Activated CD8-positive, alpha-beta memory T cell treated with anti-CD3 and anti-CD28 coated beads, Interleukin-2, amount 10 ng/mL, durations not matched to agents 7 days and 5 days (primary cell): Measurements from ENCODE around the gene A3GALT2. TPM values are rescaled to one million over a fixed set of nuclear protein-coding genes. Genes with fewer than 3 reads are reported as not detected.

Source experiments
- ATAC-seq: fragments of 150-1000 bp; cut with Tn5 transposase; one replicate; pipeline ENCODE4 v1.10.0; 2021; ENCODE audit warnings: moderate library complexity
- CTCF ChIA-PET: fragments of 350-600 bp; sonication (Branson Sonifier 250); formaldehyde crosslinking; loops from one replicate; lab custom pipeline; 2021; ENCODE audit warnings: antibody characterized with exemption; lab: Charles Lee
- DNase-seq: peaks from one replicate; pipeline ENCODE4 v3.0.0-alpha.2; 2020
- H3K27ac Mint-ChIP-seq: one replicate; pipeline ENCODE4 v1.8.0; 2021; ENCODE audit warnings: mild to moderate bottlenecking, mixed read lengths
- H3K27me3 Mint-ChIP-seq: one replicate; pipeline ENCODE4 v1.8.0; 2021; ENCODE audit warnings: mixed read lengths
- H3K36me3 Mint-ChIP-seq: one replicate; pipeline ENCODE4 v1.8.0; 2021; ENCODE audit warnings: mild to moderate bottlenecking, mixed read lengths
- H3K4me1 Mint-ChIP-seq: one replicate; pipeline ENCODE4 v1.8.0; 2021; ENCODE audit warnings: mixed read lengths
- H3K4me3 Mint-ChIP-seq: one replicate; pipeline ENCODE4 v1.8.0; 2021; ENCODE audit warnings: mild to moderate bottlenecking, moderate library complexity, mixed read lengths
- H3K9me3 Mint-ChIP-seq: one replicate; pipeline ENCODE4 v1.8.0; 2022; ENCODE audit warnings: low read depth, mixed read lengths
- total RNA-seq, 2 experiments: library from RNA; stranded (reverse); gene quantifications; one replicate each; pipeline ENCODE4 v1.2.3, GENCODE V29; 2021

The A3GALT2 gene
- total RNA-seq, 2 experiments from 2014 or later: not detected

- no peak for DNase-seq
- CTCF ChIA-PET: interaction anchor here (1.5 to 4.9 kb wide), 2 partner anchors 23 to 108 kb away, joined by 4 to 19 read pairs; no protein-coding TSS in a partner anchor
- Mint-ChIP-seq H3K4me1 (peaks cover 14% of the 10 kb centered on the region), H3K27me3 (no peaks in the 10 kb centered on the region), H3K9me3 (no peaks in the 10 kb centered on the region), H3K4me3 (no peak overlapping the region), H3K36me3 (no peaks in the 10 kb centered on the region), H3K27ac (peak overlapping the region; percentile 65)
- peak; percentile 73 for ATAC-seq
These were observed 47.5 kb downstream of the A3GALT2 start for GRCh38 chr1:33273406-33273805.

- H3K27me3 Mint-ChIP-seq: no peaks in the 10 kb centered on the region
- DNase-seq (no peak), ATAC-seq (no peak)
- CTCF ChIA-PET: interaction anchor here (1.5 to 4.9 kb wide), 2 partner anchors 23 to 109 kb away, joined by 4 to 19 read pairs; no protein-coding TSS in a partner anchor
- H3K27ac Mint-ChIP-seq: peak overlapping the region; percentile 20
- no peaks in the 10 kb centered on the region for H3K9me3 Mint-ChIP-seq
- peaks cover 14% of the 10 kb centered on the region for H3K4me1 Mint-ChIP-seq
- no peak overlapping the region for H3K4me3 Mint-ChIP-seq
- no peaks in the 10 kb centered on the region for H3K36me3 Mint-ChIP-seq
These were observed 48.0 kb downstream of the A3GALT2 start for GRCh38 chr1:33272930-33273329.

- CTCF ChIA-PET: interaction anchor here (1.5 to 4.9 kb wide), 2 partner anchors 24 to 109 kb away, joined by 4 to 19 read pairs; no protein-coding TSS in a partner anchor
- peaks cover 14% of the 10 kb centered on the region for H3K4me1 Mint-ChIP-seq
- no peak overlapping the region for H3K4me3 Mint-ChIP-seq
- DNase-seq (no peak), ATAC-seq (no peak)
- no peaks in the 10 kb centered on the region for H3K27me3 Mint-ChIP-seq
- no peaks in the 10 kb centered on the region for H3K36me3 Mint-ChIP-seq
- peak overlapping the region; percentile 20 for H3K27ac Mint-ChIP-seq
- no peaks in the 10 kb centered on the region for H3K9me3 Mint-ChIP-seq
These were observed 48.4 kb downstream of the A3GALT2 start for GRCh38 chr1:33272509-33272908.

DNA sequence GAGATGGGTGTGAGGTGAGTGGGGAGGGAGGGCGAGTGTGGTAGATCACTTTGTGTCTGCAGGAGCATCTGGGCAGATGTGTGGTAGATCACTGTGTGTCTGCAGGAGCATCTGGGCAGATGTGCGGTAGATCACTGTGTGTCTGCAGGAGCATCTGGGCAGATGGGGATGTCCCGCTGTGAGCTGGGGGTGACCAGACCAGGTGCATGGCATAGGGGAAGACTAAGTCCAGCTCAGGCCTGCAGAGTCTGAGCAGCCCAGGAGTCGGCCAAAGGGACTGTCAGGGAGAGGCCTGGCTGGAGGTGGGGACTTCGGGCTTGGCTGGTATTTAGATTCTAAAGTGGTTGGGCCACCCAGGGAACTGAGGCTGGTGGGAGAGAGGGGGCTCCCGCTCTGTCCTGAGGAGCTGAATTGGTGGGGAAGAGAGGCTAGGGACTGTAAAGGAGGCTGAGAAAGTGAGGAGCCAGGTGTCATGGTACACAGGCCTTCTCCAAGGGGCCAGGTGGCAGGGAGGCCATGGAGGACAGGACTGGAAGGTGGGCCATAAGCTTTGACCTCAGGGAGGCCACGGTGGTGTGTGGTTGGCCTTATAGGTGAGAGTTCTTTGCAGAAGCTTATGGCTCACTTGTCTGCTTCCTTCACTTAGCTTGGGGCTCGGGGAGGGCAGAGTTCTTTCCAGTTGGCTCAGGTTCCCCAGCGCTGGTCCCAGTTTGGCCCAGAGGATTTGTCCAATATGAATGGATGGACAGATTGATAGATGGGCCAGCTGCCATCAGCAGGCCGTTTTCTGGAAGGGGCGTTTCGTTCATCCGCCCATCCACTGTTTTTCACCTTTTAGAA lies 49.0 kb downstream of the A3GALT2 start:
- H3K27ac Mint-ChIP-seq: no peak overlapping the region
- H3K4me3 Mint-ChIP-seq: no peak overlapping the region
- DNase-seq: no peak
- CTCF ChIA-PET: interaction anchor here (4.9 kb wide), 1 partner anchor 24 kb away, joined by 19 read pairs; no protein-coding TSS in a partner anchor
- no peaks in the 10 kb centered on the region for H3K9me3 Mint-ChIP-seq
- peaks cover 14% of the 10 kb centered on the region for H3K4me1 Mint-ChIP-seq
- ATAC-seq: no peak
- no peaks in the 10 kb centered on the region for H3K36me3 Mint-ChIP-seq
- H3K27me3 Mint-ChIP-seq: no peaks in the 10 kb centered on the region

DNA sequence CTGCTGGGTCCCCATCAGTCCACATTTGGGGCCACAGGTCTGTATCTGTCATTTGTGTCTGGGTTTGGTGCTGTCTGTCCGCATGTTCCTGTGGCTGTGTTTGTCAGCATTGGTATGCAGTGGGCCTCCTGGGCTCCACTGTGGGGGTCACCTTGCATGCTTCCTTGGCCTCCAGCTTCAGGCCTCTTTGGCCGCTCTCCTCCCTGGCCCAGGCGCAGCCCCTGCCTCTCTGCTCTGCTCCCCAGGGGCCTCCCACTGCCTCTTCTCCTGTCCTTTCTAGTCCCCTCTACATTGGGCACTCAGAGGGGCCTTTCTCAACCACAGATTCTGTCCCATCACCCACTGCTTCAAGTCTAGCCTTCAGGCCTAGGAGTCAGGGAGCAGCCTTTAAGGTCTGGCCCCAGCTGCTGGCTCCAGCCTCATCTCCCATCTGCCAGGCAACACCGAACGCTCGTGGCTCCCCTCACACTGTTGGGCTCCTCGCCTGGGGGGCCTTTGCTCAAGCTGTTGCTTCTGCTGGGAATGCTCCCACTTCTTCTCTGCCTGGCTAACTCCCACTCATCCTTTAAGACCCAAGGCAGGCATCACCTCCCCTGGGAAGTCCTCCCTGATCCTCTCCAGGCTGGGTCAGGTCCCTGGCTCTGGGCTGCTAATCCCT lies 50.0 kb downstream of the A3GALT2 start:
- ATAC-seq (no peak), DNase-seq (no peak)
- Mint-ChIP-seq H3K27ac (no peak overlapping the region), H3K4me3 (no peak overlapping the region), H3K9me3 (no peaks in the 10 kb centered on the region), H3K36me3 (no peaks in the 10 kb centered on the region), H3K27me3 (no peaks in the 10 kb centered on the region), H3K4me1 (peaks cover 14% of the 10 kb centered on the region)
- CTCF ChIA-PET: interaction anchor here (4.9 kb wide), 1 partner anchor 25 kb away, joined by 19 read pairs; no protein-coding TSS in a partner anchor

- H3K9me3 Mint-ChIP-seq: no peaks in the 10 kb centered on the region
- no peak overlapping the region for H3K27ac Mint-ChIP-seq
- ATAC-seq: no peak
- no peak for DNase-seq
- no peaks in the 10 kb centered on the region for H3K27me3 Mint-ChIP-seq
- no peaks in the 10 kb centered on the region for H3K36me3 Mint-ChIP-seq
- H3K4me3 Mint-ChIP-seq: no peak overlapping the region
- peaks cover 14% of the 10 kb centered on the region for H3K4me1 Mint-ChIP-seq
- CTCF ChIA-PET: no interaction called here
These were observed 50.5 kb downstream of the A3GALT2 start for GRCh38 chr1:33270379-33270778.

- Mint-ChIP-seq H3K4me3 (no peak overlapping the region), H3K36me3 (no peaks in the 10 kb centered on the region), H3K27ac (no peak overlapping the region), H3K27me3 (no peaks in the 10 kb centered on the region), H3K4me1 (peaks cover 14% of the 10 kb centered on the region), H3K9me3 (no peaks in the 10 kb centered on the region)
- no peak for ATAC-seq
- no peak for DNase-seq
- CTCF ChIA-PET: no interaction called here
These were observed 51.3 kb downstream of the A3GALT2 start for GRCh38 chr1:33269621-33270020.

- no peak for ATAC-seq
- no peak overlapping the region for H3K27ac Mint-ChIP-seq
- H3K4me3 Mint-ChIP-seq: no peak overlapping the region
- DNase-seq: no peak
- no peaks in the 10 kb centered on the region for H3K36me3 Mint-ChIP-seq
- CTCF ChIA-PET: no interaction called here
- peaks cover 14% of the 10 kb centered on the region for H3K4me1 Mint-ChIP-seq
- H3K9me3 Mint-ChIP-seq: no peaks in the 10 kb centered on the region
- H3K27me3 Mint-ChIP-seq: no peaks in the 10 kb centered on the region
These were observed 51.8 kb downstream of the A3GALT2 start for GRCh38 chr1:33268927-33269610.

DNA sequence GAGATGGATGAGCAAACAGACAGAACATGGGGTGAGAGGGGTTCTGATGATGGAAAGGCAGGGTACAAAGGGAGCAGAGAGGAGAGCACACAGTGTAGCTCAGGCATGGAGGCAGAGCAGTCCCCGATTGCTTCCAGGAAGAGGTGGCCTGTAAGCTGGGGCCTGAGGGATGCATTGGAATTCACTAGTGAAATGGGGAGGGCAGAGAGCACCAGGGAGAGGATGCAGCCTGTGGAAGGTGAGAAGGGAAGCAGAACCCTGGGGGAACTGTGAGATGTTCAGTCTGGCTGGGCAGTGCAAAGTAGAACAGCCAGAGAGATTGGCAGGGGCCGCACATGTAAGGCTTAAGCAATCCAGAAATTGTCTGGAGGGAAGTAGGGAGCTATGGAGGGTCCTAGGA lies 52.4 kb downstream of the A3GALT2 start:
- ATAC-seq: no peak
- no peak for DNase-seq
- CTCF ChIA-PET: no interaction called here
- no peaks in the 10 kb centered on the region for H3K9me3 Mint-ChIP-seq
- H3K4me3 Mint-ChIP-seq: no peak overlapping the region
- no peak overlapping the region for H3K27ac Mint-ChIP-seq
- H3K36me3 Mint-ChIP-seq: no peaks in the 10 kb centered on the region
- no peaks in the 10 kb centered on the region for H3K27me3 Mint-ChIP-seq
- peaks cover 11% of the 10 kb centered on the region for H3K4me1 Mint-ChIP-seq

GRCh38 chr1:33267468-33268205 lies 53.3 kb downstream of the A3GALT2 start:
- ATAC-seq (no peak), DNase-seq (no peak)
- Mint-ChIP-seq H3K27me3 (no peaks in the 10 kb centered on the region), H3K9me3 (no peaks in the 10 kb centered on the region), H3K36me3 (peaks cover under 1% of the 10 kb centered on the region), H3K4me1 (peaks cover 3% of the 10 kb centered on the region), H3K27ac (no peak overlapping the region), H3K4me3 (no peak overlapping the region)
- CTCF ChIA-PET: no interaction called here

DNA sequence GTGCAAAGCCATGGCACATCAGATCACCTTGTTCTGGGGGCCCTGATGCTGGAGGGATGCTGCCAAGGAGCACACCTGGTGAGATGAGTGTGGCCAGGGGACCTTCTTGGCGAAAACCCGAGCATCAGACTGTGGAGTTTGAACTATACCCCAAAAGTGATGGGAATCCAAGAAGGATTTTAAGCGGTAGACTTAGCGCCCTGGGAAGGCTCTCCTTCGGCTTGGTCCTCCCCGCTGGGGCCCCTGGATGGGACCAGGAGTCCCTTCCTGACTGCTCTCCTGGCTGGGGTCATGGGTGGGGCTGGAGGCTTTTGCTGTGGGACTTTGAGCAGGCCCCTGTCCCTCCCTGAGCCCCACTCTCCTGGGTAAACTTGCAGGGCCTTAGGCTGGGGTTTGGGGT lies 54.1 kb downstream of the A3GALT2 start:
- CTCF ChIA-PET: no interaction called here
- DNase-seq (no peak), ATAC-seq (no peak)
- Mint-ChIP-seq H3K9me3 (no peaks in the 10 kb centered on the region), H3K4me3 (no peak overlapping the region), H3K27me3 (no peaks in the 10 kb centered on the region), H3K27ac (no peak overlapping the region), H3K36me3 (peaks cover 2% of the 10 kb centered on the region), H3K4me1 (no peaks in the 10 kb centered on the region)

DNA sequence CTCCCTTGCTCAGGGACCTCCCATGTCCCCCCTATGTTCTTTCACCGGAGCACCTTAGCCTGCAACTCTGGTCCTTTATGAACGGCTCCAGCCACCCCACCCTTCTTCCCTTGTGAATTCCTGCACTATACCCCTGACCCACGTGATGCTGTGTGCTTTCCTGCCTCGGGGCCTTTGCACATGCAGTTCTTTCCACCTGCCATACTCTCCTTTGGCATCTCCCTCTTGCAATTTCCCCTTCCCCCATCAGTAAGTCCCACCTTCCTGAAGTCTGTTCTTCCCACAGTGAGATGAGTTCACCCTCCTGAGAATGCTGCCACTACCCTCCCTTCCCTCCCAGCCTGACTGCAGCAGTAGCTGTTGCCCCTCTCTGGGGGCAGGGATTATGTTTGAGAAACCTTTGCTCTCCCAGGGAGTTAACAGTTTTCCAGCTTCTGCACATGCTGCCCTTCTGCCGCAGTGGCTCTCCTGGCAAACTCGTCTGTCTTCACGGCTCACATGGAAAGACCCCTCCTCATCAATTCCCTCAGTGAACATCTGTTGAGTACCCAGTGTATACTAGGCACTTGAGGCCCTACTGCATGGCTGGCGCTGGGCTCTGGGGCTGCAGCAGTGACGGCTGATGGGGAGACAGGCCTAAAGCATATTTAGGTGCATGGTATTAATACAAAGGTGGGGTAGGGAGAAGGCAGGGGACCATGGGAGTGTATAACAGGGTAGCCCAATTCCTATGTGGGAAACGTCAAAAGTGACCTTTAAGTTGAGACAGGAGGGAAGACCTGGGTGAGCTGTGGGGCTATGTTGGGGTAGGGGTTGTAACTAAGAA lies 54.9 kb downstream of the A3GALT2 start:
- H3K27ac Mint-ChIP-seq: no peak overlapping the region
- no peak for ATAC-seq
- no peaks in the 10 kb centered on the region for H3K4me1 Mint-ChIP-seq
- no peaks in the 10 kb centered on the region for H3K9me3 Mint-ChIP-seq
- CTCF ChIA-PET: no interaction called here
- no peak for DNase-seq
- no peak overlapping the region for H3K4me3 Mint-ChIP-seq
- no peaks in the 10 kb centered on the region for H3K27me3 Mint-ChIP-seq
- H3K36me3 Mint-ChIP-seq: peaks cover 2% of the 10 kb centered on the region
